IMR-90 (cell line): ENCODE results near the gene TAC4. TPM values are rescaled to one million over a fixed set of nuclear protein-coding genes. Genes with fewer than 3 reads are reported as not detected.

Experiments
- ATAC-seq: fragments of 200-7000 bp; cut with Tn5 transposase; 2 replicates; pipeline ENCODE4 v1.9.1; 2020; ENCODE audit warnings: low read depth, mild to moderate bottlenecking, moderate library complexity
- BruUV-seq: library from RNA; stranded (reverse); fragments of 400-500 nt; replicated peaks from 2 replicates; lab custom pipeline; 2021; lab: Mats Ljungman, UMichigan
- CTCF ChIA-PET: fragments of 300-600 bp; formaldehyde crosslinking; extraction: SDS; loops from one replicate; lab custom pipeline; 2021; ENCODE audit warnings: antibody characterized with exemption; lab: Yijun Ruan, JAX
- POLR2A ChIA-PET: fragments of 300-600 bp; sonication (Branson Sonifier 250); formaldehyde crosslinking; loops from one replicate; lab custom pipeline; 2022; ENCODE audit warnings: antibody characterized with exemption; ENCODE audit not compliant: unreplicated experiment; lab: Charles Lee
- DNase-seq: peaks from one replicate; pipeline ENCODE4 v3.0.0; 2013
- H2AFZ ChIP-seq: replicated peaks from 2 replicates; pipeline ENCODE3; 2013; ENCODE audit warnings: low read length, mild to moderate bottlenecking; ENCODE audit not compliant: poor library complexity
- H2AK5ac ChIP-seq: 2 replicates; pipeline ENCODE4 v1.6.1; 2013; ENCODE audit warnings: low read depth, low read length, inconsistent platforms
- H2AK9ac ChIP-seq: replicated peaks from 2 replicates; pipeline ENCODE3; 2013; ENCODE audit warnings: mild to moderate bottlenecking, low read depth, low read length, moderate library complexity; ENCODE audit not compliant: poor library complexity
- H2BK120ac ChIP-seq: 2 replicates; pipeline ENCODE4 v1.6.1; 2013; ENCODE audit warnings: low read depth, low read length, inconsistent platforms
- H2BK15ac ChIP-seq: 3 replicates; pipeline ENCODE4 v1.6.1; 2013; ENCODE audit warnings: low read depth, low read length, inconsistent platforms
- H2BK20ac ChIP-seq: 2 replicates; pipeline ENCODE4 v1.6.1; 2013; ENCODE audit warnings: low read depth, mild to moderate bottlenecking, inconsistent platforms, low read length, moderate library complexity
- H2BK5ac ChIP-seq: 2 replicates; pipeline ENCODE4 v1.6.1; 2013; ENCODE audit warnings: mild to moderate bottlenecking, low read depth, low read length, inconsistent platforms; ENCODE audit not compliant: poor library complexity, severe bottlenecking
- H3K14ac ChIP-seq: replicated peaks from 2 replicates; pipeline ENCODE4 v1.6.1; 2013; ENCODE audit warnings: low read depth, low read length, inconsistent platforms
- H3K18ac ChIP-seq: 2 replicates; pipeline ENCODE4 v1.6.1; 2013; ENCODE audit warnings: low read depth, low read length, control low read depth
- H3K23ac ChIP-seq: 2 replicates; pipeline ENCODE4 v1.6.1; 2013; ENCODE audit warnings: low read depth, low read length, inconsistent platforms
- H3K27ac ChIP-seq: 2 replicates; pipeline ENCODE4 v1.5.1; 2013; ENCODE audit warnings: mild to moderate bottlenecking, control low read depth, low read length; ENCODE audit not compliant: insufficient read depth
- H3K27me3 ChIP-seq: 2 replicates; pipeline ENCODE4 v1.6.1; 2013; ENCODE audit warnings: low read length; ENCODE audit not compliant: control insufficient read depth, insufficient read depth
- H3K36me3 ChIP-seq: 2 replicates; pipeline ENCODE4 v1.6.1; 2013; ENCODE audit warnings: low read length, mixed read lengths; ENCODE audit not compliant: control insufficient read depth, insufficient read depth
- H3K4ac ChIP-seq: 2 replicates; pipeline ENCODE4 v1.6.1; 2013; ENCODE audit warnings: low read depth, low read length, inconsistent platforms
- H3K4me1 ChIP-seq: 2 replicates; pipeline ENCODE4 v1.6.1; 2013; ENCODE audit warnings: low read length, mixed read lengths; ENCODE audit not compliant: control insufficient read depth, insufficient read depth
- H3K4me2 ChIP-seq: 2 replicates; pipeline ENCODE4 v1.6.1; 2013; ENCODE audit warnings: low read depth, mild to moderate bottlenecking, control low read depth, low read length, moderate library complexity
- H3K4me3 ChIP-seq: 2 replicates; pipeline ENCODE4 v1.5.1; 2013; ENCODE audit warnings: low read depth, mild to moderate bottlenecking, control low read depth, low read length, moderate library complexity; ENCODE audit not compliant: insufficient read depth
- H3K56ac ChIP-seq: 2 replicates; pipeline ENCODE4 v1.6.1; 2013; ENCODE audit warnings: low read length, inconsistent platforms; ENCODE audit not compliant: insufficient read depth; ENCODE audit errors: extremely low read depth
- H3K79me1 ChIP-seq, 2 experiments: 2 replicates each; pipeline ENCODE4 v1.6.1; 2013; ENCODE audit warnings: low read length in 2 of 2, inconsistent platforms in 1 of 2, low read depth in 1 of 2
- H3K9ac ChIP-seq: 2 replicates; pipeline ENCODE4 v1.6.1; 2013; ENCODE audit warnings: low read depth, low read length, control low read depth
- H3K9me1 ChIP-seq: 2 replicates; pipeline ENCODE4 v1.6.1; 2013; ENCODE audit warnings: low read length, inconsistent platforms; ENCODE audit not compliant: insufficient read depth
- H3K9me3 ChIP-seq: 2 replicates; pipeline ENCODE4 v1.6.1; 2013; ENCODE audit warnings: low read length; ENCODE audit not compliant: control insufficient read depth, insufficient read depth
- H4K20me1 ChIP-seq: 2 replicates; pipeline ENCODE4 v1.6.1; 2013; ENCODE audit warnings: low read length, inconsistent platforms; ENCODE audit not compliant: insufficient read depth
- H4K5ac ChIP-seq: 2 replicates; pipeline ENCODE4 v1.6.1; 2013; ENCODE audit warnings: mild to moderate bottlenecking, low read depth, low read length, control low read depth
- H4K8ac ChIP-seq, 2 experiments: 2 replicates each; pipeline ENCODE4 v1.6.1; 2013; ENCODE audit warnings: low read depth in 2 of 2, low read length in 2 of 2, control low read depth in 1 of 2, inconsistent platforms in 1 of 2
- H4K91ac ChIP-seq: 2 replicates; pipeline ENCODE4 v1.6.1; 2013; ENCODE audit warnings: low read depth, low read length, inconsistent platforms; ENCODE audit not compliant: insufficient read depth
- CEBPB ChIP-seq: IDR thresholded peaks from 2 replicates; pipeline ENCODE4 v1.6.1; 2012; ENCODE audit warnings: low read depth, low read length, improper control_type of control experiment
- WGBS, 2 experiments: methylation state at CpG; one replicate each; pipeline versions ENCODE4 v1.1.5 to v1.1.7; 2013; ENCODE audit warnings: missing lambda C conversion rate in 2 of 2; ENCODE audit not compliant: insufficient read length in 1 of 2; ENCODE audit errors: extremely low coverage in 2 of 2; 5-methylcytosine and 5-hydroxymethylcytosine counted together
- dilution Hi-C: fragments of 300-500 bp; cut with HindIII; formaldehyde crosslinking; loops from one replicate; pipeline ENCODE4 v1.14.3; 2018; ENCODE audit warnings: low sequenced_read_pairs; ENCODE audit not compliant: unreplicated experiment
- in situ Hi-C: fragments of 300-500 bp; cut with MboI; formaldehyde crosslinking; loops from 3 replicates; pipeline ENCODE4 v1.14.3; 2019; ENCODE audit warnings: low sequenced_read_pairs, inconsistent platforms, mixed read lengths
- intact Hi-C: fragments of 100-400 bp; cut with micrococcal nuclease; formaldehyde crosslinking; loops from 2 replicates; pipeline ENCODE4 v1.10.0; 2022
- polyA plus RNA-seq, 3 experiments: library from polyadenylated mRNA; depleted of rRNA; stranded (reverse); fragments of >200 nt; gene quantifications; 2 replicates each; pipeline ENCODE4 v1.2.3, GENCODE V29; 2012; ENCODE audit warnings: low replicate concordance in 1 of 3
- total RNA-seq: library from RNA; depleted of rRNA; stranded (reverse); fragments of >200 nt; gene quantifications from 2 replicates; pipeline ENCODE4 v1.2.3, GENCODE V29; 2012

TAC4 gene
- total and polyA plus RNA-seq, 2 of the 4 experiments (the other 2 are of a cell fraction) = not detected

- POLR2A ChIA-PET = interaction anchor here (0.5 kb wide), 1 partner anchor 632 kb away, joined by 3 read pairs; no protein-coding TSS in a partner anchor
- 100% methylated on average over 1 of the region's 1 CpG; no CpG with 5 or more reads in 1 of the 2 experiments for WGBS, 2 experiments
These were observed 26.0 kb downstream of the TAC4 start for GRCh38 chr17:49821916-49822315.

More at GRCh38 chr17:49821916-49822315, 26.0 kb downstream of the TAC4 start:
- Histone ChIP-seq H2AK5ac (no peak overlapping the region), H3K4ac (no peak overlapping the region), H3K18ac (no peak overlapping the region), H3K4me3 (no peak overlapping the region), H4K91ac (no peak overlapping the region), H3K27me3 (no peaks in the 10 kb centered on the region), H2BK15ac (no peak overlapping the region), H3K79me1 (peaks cover 9 to 38% of the 10 kb centered on the region in 2 experiments; a peak in 3 of 4 replicates), H4K5ac (no peak overlapping the region), H3K27ac (no peak overlapping the region), H3K14ac (no peak overlapping the region), H2BK20ac (no peak overlapping the region), H3K56ac (no peak overlapping the region), H3K4me2 (no peak overlapping the region), H2BK5ac (no peak overlapping the region), H2BK120ac (no peak overlapping the region), H4K20me1 (peaks cover 7% of the 10 kb centered on the region; the same call in 1 of the 2 replicates), H3K4me1 (peaks cover 7% of the 10 kb centered on the region), H2AK9ac (no peak overlapping the region), H3K9me3 (no peaks in the 10 kb centered on the region), H3K23ac (no peak overlapping the region), H3K36me3 (peaks cover 39% of the 10 kb centered on the region), H4K8ac (no peak overlapping the region), H2AFZ (no peak overlapping the region), H3K9ac (no peak overlapping the region), H3K9me1 (peaks cover 10% of the 10 kb centered on the region)
- DNase-seq (no peak), ATAC-seq (no peak)
- BruUV-seq = no TSS peak
- CTCF ChIA-PET = interaction anchor here (0.6 kb wide), 1 partner anchor 67 kb away, joined by 3 read pairs; no protein-coding TSS in a partner anchor
- dilution Hi-C loops = no loop called here
- intact Hi-C loops = no loop called here
- no peak for TF ChIP-seq CEBPB
- in situ Hi-C loops = no loop called here
